ENCODE measurements around the gene CATSPERB. TPM values are rescaled to one million over a fixed set of nuclear protein-coding genes. Genes with fewer than 3 reads are reported as not detected.

Gene CATSPERB
- total and polyA plus RNA-seq, 11 donors, result 0.04 to 1.3 (median 0.26) TPM; not detected in 3

- TF ChIP-seq POLR2A (IDR thresholded peaks at IDR 0.05) (no peak), CTCF (IDR thresholded peaks at IDR 0.05) (no peak)
- H3K36me3 ChIP-seq, result no peaks in the 10 kb centered on the region
- no peak overlapping the region for H3K27ac ChIP-seq
- intact Hi-C loops (cut with DNase I), result no loop called here
- H3K27me3 ChIP-seq, result peaks cover 0 to 8% (median 0%) of the 10 kb centered on the region in 9 donors
- 73 to 76% (median 75%) methylated on average over 2 of the region's 2 CpGs for WGBS, 4 donors
- ATAC-seq (no peak), DNase-seq (no peak)
- H3K9me3 ChIP-seq, result peaks cover 0 to 8% (median 0%) of the 10 kb centered on the region in 12 donors
- no peak overlapping the region for H3K4me3 ChIP-seq
- no peaks in the 10 kb centered on the region for H3K4me1 ChIP-seq
These were observed 176.4 kb downstream of the CATSPERB start for GRCh38 chr14:91555531-91555930.

GRCh38 chr14:91554535-91555332 lies 177.2 kb downstream of the CATSPERB start:
- intact Hi-C loops (cut with DNase I), result no loop called here
- no peak overlapping the region for H3K4me3 ChIP-seq
- H3K36me3 ChIP-seq, result no peaks in the 10 kb centered on the region
- H3K9me3 ChIP-seq, result peaks cover 0 to 8% (median 0%) of the 10 kb centered on the region in 12 donors
- ATAC-seq (no peak), DNase-seq (no peak)
- TF ChIP-seq CTCF (IDR thresholded peaks at IDR 0.05), result no peak
- no peak for TF ChIP-seq POLR2A (IDR thresholded peaks at IDR 0.05)
- H3K4me1 ChIP-seq, result no peaks in the 10 kb centered on the region
- peaks cover 0 to 8% (median 0%) of the 10 kb centered on the region in 9 donors for H3K27me3 ChIP-seq
- no peak overlapping the region for H3K27ac ChIP-seq
- WGBS, 4 donors, result 75 to 86% (median 84%) methylated on average over 10 to 11 of the region's 11 CpGs

- no peak overlapping the region for H3K4me3 ChIP-seq
- WGBS, 4 donors, result 85 to 89% (median 87%) methylated on average over 3 of the region's 3 CpGs
- no peaks in the 10 kb centered on the region for H3K9me3 ChIP-seq
- DNase-seq (no peak), ATAC-seq (no peak)
- intact Hi-C loops (cut with DNase I), result no loop called here
- no peaks in the 10 kb centered on the region for H3K4me1 ChIP-seq
- H3K36me3 ChIP-seq, result no peaks in the 10 kb centered on the region
- TF ChIP-seq POLR2A (IDR thresholded peaks at IDR 0.05) (no peak), CTCF (IDR thresholded peaks at IDR 0.05) (no peak)
- H3K27ac ChIP-seq, result no peak overlapping the region
- H3K27me3 ChIP-seq, result peaks cover 0 to 6% (median 0%) of the 10 kb centered on the region in 9 donors
These were observed 183.8 kb downstream of the CATSPERB start for GRCh38 chr14:91548108-91548507.

GRCh38 chr14:91545946-91546716 lies 185.8 kb downstream of the CATSPERB start:
- Histone ChIP-seq H3K36me3 (no peaks in the 10 kb centered on the region), H3K4me3 (no peak overlapping the region), H3K9me3 (peaks cover 0 to 13% (median 1%) of the 10 kb centered on the region in 12 donors), H3K27me3 (peaks cover 0 to 6% (median 0%) of the 10 kb centered on the region in 9 donors), H3K27ac (no peak overlapping the region), H3K4me1 (no peaks in the 10 kb centered on the region)
- intact Hi-C loops (cut with DNase I), result no loop called here
- WGBS, 4 donors, result 78 to 86% (median 81%) methylated on average over 5 of the region's 5 CpGs
- DNase-seq, result no peak
- ATAC-seq, result no peak
- TF ChIP-seq POLR2A (IDR thresholded peaks at IDR 0.05) (no peak), CTCF (IDR thresholded peaks at IDR 0.05) (no peak)

Measured in heart left ventricle (tissue), 16 donors.